Measurements from ENCODE around the gene DNLZ.

DNA sequence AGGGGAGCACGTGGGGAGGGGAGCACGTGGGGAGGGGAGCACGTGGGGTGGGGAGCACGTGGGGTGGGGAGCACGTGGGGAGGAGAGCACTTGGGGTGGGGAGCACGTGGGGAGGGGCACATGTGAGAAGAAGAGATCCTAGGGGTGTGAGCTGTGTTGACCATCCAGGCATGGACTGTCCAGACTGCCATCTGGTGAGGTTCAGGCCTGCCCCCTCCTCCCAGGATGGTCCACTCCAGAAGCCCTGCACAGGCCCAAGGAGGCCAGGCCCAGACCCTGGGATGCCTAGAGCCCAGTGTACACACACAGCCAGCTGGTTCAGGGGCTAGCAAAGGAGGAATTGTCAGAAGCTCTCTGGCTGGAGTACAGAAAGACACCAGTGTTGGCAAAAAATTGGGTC lies 34.1 kb upstream of the DNLZ start:
- TF ChIP-seq EP300 (IDR thresholded peaks at IDR 0.05; ENCODE audit: borderline replicate concordance in 1 of 2, control insufficient read depth in 1 of 2, low read depth in 2 of 2, low read length in 2 of 2) (no peak), YBX1 (IDR thresholded peaks at IDR 0.05) (no peak), ZSCAN29 (IDR thresholded peaks at IDR 0.05) (no peak), TAF1 (IDR thresholded peaks at IDR 0.05; ENCODE audit: borderline replicate concordance, low read depth, low read length) (no peak)
- TF ChIP-seq, protein P1, sequence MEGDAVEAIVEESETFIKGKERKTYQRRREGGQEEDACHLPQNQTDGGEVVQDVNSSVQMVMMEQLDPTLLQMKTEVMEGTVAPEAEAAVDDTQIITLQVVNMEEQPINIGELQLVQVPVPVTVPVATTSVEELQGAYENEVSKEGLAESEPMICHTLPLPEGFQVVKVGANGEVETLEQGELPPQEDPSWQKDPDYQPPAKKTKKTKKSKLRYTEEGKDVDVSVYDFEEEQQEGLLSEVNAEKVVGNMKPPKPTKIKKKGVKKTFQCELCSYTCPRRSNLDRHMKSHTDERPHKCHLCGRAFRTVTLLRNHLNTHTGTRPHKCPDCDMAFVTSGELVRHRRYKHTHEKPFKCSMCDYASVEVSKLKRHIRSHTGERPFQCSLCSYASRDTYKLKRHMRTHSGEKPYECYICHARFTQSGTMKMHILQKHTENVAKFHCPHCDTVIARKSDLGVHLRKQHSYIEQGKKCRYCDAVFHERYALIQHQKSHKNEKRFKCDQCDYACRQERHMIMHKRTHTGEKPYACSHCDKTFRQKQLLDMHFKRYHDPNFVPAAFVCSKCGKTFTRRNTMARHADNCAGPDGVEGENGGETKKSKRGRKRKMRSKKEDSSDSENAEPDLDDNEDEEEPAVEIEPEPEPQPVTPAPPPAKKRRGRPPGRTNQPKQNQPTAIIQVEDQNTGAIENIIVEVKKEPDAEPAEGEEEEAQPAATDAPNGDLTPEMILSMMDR (IDR thresholded peaks at IDR 0.05 in 2 of 3, conservative IDR thresholded peaks at IDR 0.05 in 1 of 3; ENCODE audit: control insufficient read depth in 2 of 3, extremely low read depth in 1 of 3, insufficient read depth in 1 of 3, low read depth in 3 of 3, low read length in 3 of 3), result no peak

All from GM12878 (cell line).